PC-9 (cell line): ENCODE data around the gene TTC24.

Experiments
- EZH2 ChIP-seq: fragments of 200-600 bp; sonication (generic); IDR thresholded peaks from 2 replicates; pipeline ENCODE4 v1.8.0; 2017; ENCODE audit warnings: antibody characterized with exemption, low read depth
- TF ChIP-seq, protein P1 (sequence below): fragments of 200-600 bp; sonication (generic); conservative IDR thresholded peaks from 2 replicates; pipeline ENCODE4 v1.6.1; 2017; ENCODE audit warnings: mixed run types, antibody characterized with exemption, mild to moderate bottlenecking, moderate library complexity

DNA sequence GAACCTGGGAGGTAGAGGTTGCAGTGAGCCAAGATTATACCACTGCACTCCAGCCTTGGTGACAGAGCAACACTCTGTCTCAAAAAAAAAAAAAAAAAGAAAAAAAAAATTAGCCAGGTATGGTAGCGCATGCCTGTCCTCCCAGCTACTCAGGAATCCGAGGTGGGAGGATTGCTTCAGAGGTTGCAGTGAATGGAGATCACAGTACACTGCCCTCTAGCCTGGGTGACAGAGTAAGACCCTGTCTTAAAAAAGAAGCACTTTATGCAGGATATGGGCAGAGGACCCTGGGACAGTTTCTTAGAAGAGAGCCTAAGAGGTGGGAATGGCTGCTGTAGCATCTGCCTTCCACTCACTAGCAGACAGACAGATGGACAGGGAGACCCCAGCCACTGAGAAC lies 30.1 kb upstream of the TTC24 start:
- TF ChIP-seq, protein P1, sequence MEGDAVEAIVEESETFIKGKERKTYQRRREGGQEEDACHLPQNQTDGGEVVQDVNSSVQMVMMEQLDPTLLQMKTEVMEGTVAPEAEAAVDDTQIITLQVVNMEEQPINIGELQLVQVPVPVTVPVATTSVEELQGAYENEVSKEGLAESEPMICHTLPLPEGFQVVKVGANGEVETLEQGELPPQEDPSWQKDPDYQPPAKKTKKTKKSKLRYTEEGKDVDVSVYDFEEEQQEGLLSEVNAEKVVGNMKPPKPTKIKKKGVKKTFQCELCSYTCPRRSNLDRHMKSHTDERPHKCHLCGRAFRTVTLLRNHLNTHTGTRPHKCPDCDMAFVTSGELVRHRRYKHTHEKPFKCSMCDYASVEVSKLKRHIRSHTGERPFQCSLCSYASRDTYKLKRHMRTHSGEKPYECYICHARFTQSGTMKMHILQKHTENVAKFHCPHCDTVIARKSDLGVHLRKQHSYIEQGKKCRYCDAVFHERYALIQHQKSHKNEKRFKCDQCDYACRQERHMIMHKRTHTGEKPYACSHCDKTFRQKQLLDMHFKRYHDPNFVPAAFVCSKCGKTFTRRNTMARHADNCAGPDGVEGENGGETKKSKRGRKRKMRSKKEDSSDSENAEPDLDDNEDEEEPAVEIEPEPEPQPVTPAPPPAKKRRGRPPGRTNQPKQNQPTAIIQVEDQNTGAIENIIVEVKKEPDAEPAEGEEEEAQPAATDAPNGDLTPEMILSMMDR, result no peak
- no peak for TF ChIP-seq EZH2
